Progenitor cell of endocrine pancreas (in vitro differentiated cells): Measurements from ENCODE around the gene EML6. TPM values are rescaled to one million over a fixed set of nuclear protein-coding genes. Genes with fewer than 3 reads are reported as not detected.

Source experiments
- DNase-seq: peaks from one replicate; pipeline ENCODE4 v3.0.0; 2021; ENCODE audit warnings: low spot score; ENCODE audit not compliant: unreplicated experiment
- H3K27ac Mint-ChIP-seq: 2 replicates; pipeline ENCODE4 v1.8.0; 2021; ENCODE audit warnings: mild to moderate bottlenecking, moderate library complexity, mixed read lengths
- H3K27me3 Mint-ChIP-seq: 2 replicates; pipeline ENCODE4 v1.8.0; 2021; ENCODE audit warnings: mixed read lengths
- H3K36me3 Mint-ChIP-seq: 2 replicates; pipeline ENCODE4 v1.8.0; 2022; ENCODE audit warnings: mixed read lengths; ENCODE audit not compliant: insufficient read depth
- H3K4me1 Mint-ChIP-seq: 2 replicates; pipeline ENCODE4 v1.8.0; 2021; ENCODE audit warnings: low read depth, mixed read lengths
- H3K4me3 Mint-ChIP-seq: 2 replicates; pipeline ENCODE4 v1.8.0; 2021; ENCODE audit warnings: low read depth, mild to moderate bottlenecking, moderate library complexity, mixed read lengths
- H3K9me3 Mint-ChIP-seq: 2 replicates; pipeline ENCODE4 v1.8.0; 2021; ENCODE audit warnings: low read depth, mixed read lengths
- CTCF ChIP-seq: fragments of 200-600 bp; sonication (generic); IDR thresholded peaks from one replicate; pipeline ENCODE4 v1.5.0; 2021; ENCODE audit warnings: antibody characterized with exemption, mild to moderate bottlenecking; ENCODE audit not compliant: unreplicated experiment
- total RNA-seq: library from RNA; stranded (reverse); gene quantifications from 2 replicates; pipeline ENCODE4 v1.2.1, GENCODE V29; 2021

EML6 gene
- total RNA-seq, 1 donor from 2014 or later: 2.6 TPM

GRCh38 chr2:54965425-54965824 is 242.0 kb downstream of the EML6 start:
- no peaks in the 10 kb centered on the region for H3K9me3 Mint-ChIP-seq
- H3K27ac Mint-ChIP-seq: no peak overlapping the region
- peaks cover 1% of the 10 kb centered on the region for H3K4me1 Mint-ChIP-seq
- H3K36me3 Mint-ChIP-seq: peaks cover 13% of the 10 kb centered on the region
- H3K27me3 Mint-ChIP-seq: no peaks in the 10 kb centered on the region
- TF ChIP-seq CTCF: no peak
- DNase-seq: no peak
- H3K4me3 Mint-ChIP-seq: no peak overlapping the region

GRCh38 chr2:54966165-54966832 is 242.8 kb downstream of the EML6 start:
- no peak for TF ChIP-seq CTCF
- no peaks in the 10 kb centered on the region for H3K9me3 Mint-ChIP-seq
- no peaks in the 10 kb centered on the region for H3K4me1 Mint-ChIP-seq
- no peak for DNase-seq
- H3K27ac Mint-ChIP-seq: no peak overlapping the region
- peaks cover 13% of the 10 kb centered on the region for H3K36me3 Mint-ChIP-seq
- no peaks in the 10 kb centered on the region for H3K27me3 Mint-ChIP-seq
- no peak overlapping the region for H3K4me3 Mint-ChIP-seq

GRCh38 chr2:54966837-54967236 is 243.4 kb downstream of the EML6 start:
- Mint-ChIP-seq H3K27me3 (no peaks in the 10 kb centered on the region), H3K9me3 (no peaks in the 10 kb centered on the region), H3K27ac (peak overlapping the region; percentile 16), H3K36me3 (peaks cover 15% of the 10 kb centered on the region), H3K4me1 (no peaks in the 10 kb centered on the region), H3K4me3 (no peak overlapping the region)
- DNase-seq: no peak
- TF ChIP-seq CTCF: no peak

GRCh38 chr2:54967269-54967668 is 243.8 kb downstream of the EML6 start:
- Mint-ChIP-seq H3K4me1 (no peaks in the 10 kb centered on the region), H3K27ac (peak overlapping the region; percentile 9), H3K36me3 (peaks cover 15% of the 10 kb centered on the region), H3K27me3 (no peaks in the 10 kb centered on the region), H3K9me3 (no peaks in the 10 kb centered on the region), H3K4me3 (no peak overlapping the region)
- DNase-seq: no peak
- no peak for TF ChIP-seq CTCF

- Mint-ChIP-seq H3K9me3 (no peaks in the 10 kb centered on the region), H3K36me3 (peaks cover 16% of the 10 kb centered on the region), H3K4me1 (no peaks in the 10 kb centered on the region), H3K4me3 (no peak overlapping the region), H3K27me3 (no peaks in the 10 kb centered on the region), H3K27ac (peak overlapping the region; percentile 17)
- no peak for DNase-seq
- TF ChIP-seq CTCF: no peak
Observed at GRCh38 chr2:54967759-54968365, 244.4 kb downstream of the EML6 start.
